BLaER1 (cell line): Measurements from ENCODE around the gene MYO6.

ENCODE experiments used
- H3K27ac ChIP-seq: shearing (Covaris generic); formaldehyde crosslinking; 2 replicates; pipeline ENCODE4 v1.8.1; 2022
- H3K27me3 ChIP-seq: shearing (Covaris generic); formaldehyde crosslinking; 2 replicates; pipeline ENCODE4 v1.8.1; 2022
- H3K36me3 ChIP-seq: shearing (Covaris generic); formaldehyde crosslinking; 2 replicates; pipeline ENCODE4 v1.8.1; 2022
- H3K4me1 ChIP-seq: shearing (Covaris generic); formaldehyde crosslinking; 2 replicates; pipeline ENCODE4 v1.8.1; 2022
- H3K4me2 ChIP-seq: shearing (Covaris generic); formaldehyde crosslinking; 2 replicates; pipeline ENCODE4 v1.8.1; 2022
- H3K4me3 ChIP-seq: shearing (Covaris generic); formaldehyde crosslinking; 2 replicates; pipeline ENCODE4 v1.8.1; 2022
- H3K9ac ChIP-seq: shearing (Covaris generic); formaldehyde crosslinking; 2 replicates; pipeline ENCODE4 v1.8.1; 2022
- H3K9me3 ChIP-seq: shearing (Covaris generic); formaldehyde crosslinking; 2 replicates; pipeline ENCODE4 v1.8.1; 2022
- H4K20me1 ChIP-seq: shearing (Covaris generic); formaldehyde crosslinking; 2 replicates; pipeline ENCODE4 v1.8.1; 2022
- Cebpa-rat ChIP-seq: shearing (Covaris generic); IDR thresholded peaks from 2 replicates; pipeline ENCODE4 v1.8.1; 2022

Gene MYO6

GRCh38 chr6:75848274-75848673 is 99.2 kb downstream of the MYO6 start:
- no peak for TF ChIP-seq Cebpa-rat
- no peaks in the 10 kb centered on the region for H3K36me3 ChIP-seq
- H3K4me2 ChIP-seq: no peak overlapping the region
- H3K27me3 ChIP-seq: no peaks in the 10 kb centered on the region
- H3K9ac ChIP-seq: no peak overlapping the region
- H3K27ac ChIP-seq: no peak overlapping the region
- H4K20me1 ChIP-seq: no peaks in the 10 kb centered on the region
- no peaks in the 10 kb centered on the region for H3K9me3 ChIP-seq
- no peaks in the 10 kb centered on the region for H3K4me1 ChIP-seq
- no peak overlapping the region for H3K4me3 ChIP-seq

DNA sequence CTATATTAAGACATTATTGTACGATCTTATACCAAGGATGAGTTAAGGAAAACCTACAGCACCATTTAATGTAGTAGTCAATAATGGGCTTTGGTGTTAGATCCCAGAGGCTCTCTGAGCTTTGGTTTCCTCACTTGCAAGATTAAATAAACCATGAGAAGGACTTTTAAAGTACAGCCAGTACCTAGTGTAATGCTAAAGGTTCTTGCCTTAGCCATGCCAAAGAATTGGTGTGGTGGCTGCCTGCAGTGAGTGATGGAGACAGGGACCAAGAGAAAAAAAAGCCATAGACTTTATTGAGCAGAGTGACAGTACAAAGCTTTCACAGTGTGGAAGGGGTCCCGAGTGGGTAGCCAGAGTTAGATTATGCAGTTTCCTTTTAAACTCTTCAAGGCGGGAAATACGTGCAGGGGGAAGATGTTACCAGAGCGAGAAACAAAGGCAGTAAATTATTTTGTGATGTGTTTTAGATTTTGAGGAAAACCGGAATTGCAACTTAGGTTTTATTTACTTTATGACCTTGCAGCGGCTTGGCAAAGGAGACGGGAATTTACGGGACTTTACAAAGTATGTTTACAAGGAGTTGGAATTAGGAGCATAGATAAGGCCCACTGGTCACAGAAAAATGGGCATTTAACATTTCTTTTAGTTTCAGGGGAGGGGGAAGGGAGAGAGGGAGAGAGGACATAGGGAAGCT is 100.4 kb downstream of the MYO6 start:
- H3K4me2 ChIP-seq: no peak overlapping the region
- H3K27ac ChIP-seq: no peak overlapping the region
- no peak overlapping the region for H3K4me3 ChIP-seq
- no peak for TF ChIP-seq Cebpa-rat
- H3K4me1 ChIP-seq: no peaks in the 10 kb centered on the region
- no peaks in the 10 kb centered on the region for H3K27me3 ChIP-seq
- no peaks in the 10 kb centered on the region for H3K9me3 ChIP-seq
- no peaks in the 10 kb centered on the region for H4K20me1 ChIP-seq
- H3K36me3 ChIP-seq: no peaks in the 10 kb centered on the region
- no peak overlapping the region for H3K9ac ChIP-seq

GRCh38 chr6:75850026-75850833 is 101.2 kb downstream of the MYO6 start:
- Histone ChIP-seq H3K27ac (no peak overlapping the region), H3K4me3 (no peak overlapping the region), H3K9ac (no peak overlapping the region), H3K9me3 (no peaks in the 10 kb centered on the region), H4K20me1 (no peaks in the 10 kb centered on the region), H3K4me2 (no peak overlapping the region), H3K27me3 (no peaks in the 10 kb centered on the region), H3K4me1 (no peaks in the 10 kb centered on the region), H3K36me3 (no peaks in the 10 kb centered on the region)
- no peak for TF ChIP-seq Cebpa-rat

DNA sequence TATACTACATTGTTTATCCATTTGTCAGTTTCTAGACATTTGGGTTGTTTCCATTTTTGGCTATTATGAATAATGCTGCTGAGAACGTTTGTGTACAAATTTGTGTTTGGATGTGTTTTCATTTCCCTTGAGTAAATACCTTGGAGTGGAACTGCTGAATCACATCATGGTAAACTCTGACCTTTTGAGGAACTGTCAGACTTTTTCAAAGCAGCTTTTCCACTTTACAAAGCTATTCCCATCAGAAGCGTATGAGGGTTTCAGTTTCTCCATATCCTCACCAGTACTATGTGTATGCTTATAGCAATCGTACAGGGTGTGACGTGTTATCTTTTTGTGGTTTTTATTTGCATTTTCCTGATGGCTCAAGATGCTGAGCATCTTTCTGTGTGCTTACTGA is 103.7 kb downstream of the MYO6 start:
- Histone ChIP-seq H3K36me3 (no peaks in the 10 kb centered on the region), H3K4me1 (no peaks in the 10 kb centered on the region), H3K4me2 (no peak overlapping the region), H3K9me3 (no peaks in the 10 kb centered on the region), H3K9ac (no peak overlapping the region), H4K20me1 (no peaks in the 10 kb centered on the region), H3K27ac (no peak overlapping the region), H3K4me3 (no peak overlapping the region), H3K27me3 (no peaks in the 10 kb centered on the region)
- no peak for TF ChIP-seq Cebpa-rat

- Histone ChIP-seq H3K4me2 (no peak overlapping the region), H3K4me3 (no peak overlapping the region), H3K36me3 (no peaks in the 10 kb centered on the region), H3K4me1 (no peaks in the 10 kb centered on the region), H3K9me3 (no peaks in the 10 kb centered on the region), H3K27ac (no peak overlapping the region), H3K9ac (no peak overlapping the region), H3K27me3 (no peaks in the 10 kb centered on the region), H4K20me1 (no peaks in the 10 kb centered on the region)
- TF ChIP-seq Cebpa-rat: no peak
These were observed 104.8 kb downstream of the MYO6 start for GRCh38 chr6:75853806-75854205.

- H3K27me3 ChIP-seq: no peaks in the 10 kb centered on the region
- H3K36me3 ChIP-seq: no peaks in the 10 kb centered on the region
- no peak overlapping the region for H3K9ac ChIP-seq
- no peak for TF ChIP-seq Cebpa-rat
- no peak overlapping the region for H3K27ac ChIP-seq
- H4K20me1 ChIP-seq: no peaks in the 10 kb centered on the region
- H3K4me3 ChIP-seq: no peak overlapping the region
- no peaks in the 10 kb centered on the region for H3K4me1 ChIP-seq
- H3K9me3 ChIP-seq: no peaks in the 10 kb centered on the region
- H3K4me2 ChIP-seq: no peak overlapping the region
These were observed 106.0 kb downstream of the MYO6 start for GRCh38 chr6:75855052-75855451.

- no peak overlapping the region for H3K27ac ChIP-seq
- H3K4me3 ChIP-seq: no peak overlapping the region
- TF ChIP-seq Cebpa-rat: no peak
- no peaks in the 10 kb centered on the region for H3K4me1 ChIP-seq
- no peaks in the 10 kb centered on the region for H4K20me1 ChIP-seq
- H3K9ac ChIP-seq: no peak overlapping the region
- H3K36me3 ChIP-seq: no peaks in the 10 kb centered on the region
- no peak overlapping the region for H3K4me2 ChIP-seq
- no peaks in the 10 kb centered on the region for H3K9me3 ChIP-seq
- no peaks in the 10 kb centered on the region for H3K27me3 ChIP-seq
These were observed 107.9 kb downstream of the MYO6 start for GRCh38 chr6:75856902-75857301.

GRCh38 chr6:75863001-75863400 is 114.0 kb downstream of the MYO6 start:
- no peaks in the 10 kb centered on the region for H3K9me3 ChIP-seq
- H3K4me1 ChIP-seq: no peaks in the 10 kb centered on the region
- H3K4me2 ChIP-seq: no peak overlapping the region
- no peak overlapping the region for H3K4me3 ChIP-seq
- H3K27ac ChIP-seq: no peak overlapping the region
- no peak for TF ChIP-seq Cebpa-rat
- H3K27me3 ChIP-seq: no peaks in the 10 kb centered on the region
- H4K20me1 ChIP-seq: no peaks in the 10 kb centered on the region
- H3K9ac ChIP-seq: no peak overlapping the region
- H3K36me3 ChIP-seq: no peaks in the 10 kb centered on the region

GRCh38 chr6:75863784-75864183 is 114.7 kb downstream of the MYO6 start:
- Histone ChIP-seq H3K4me1 (no peaks in the 10 kb centered on the region), H4K20me1 (no peaks in the 10 kb centered on the region), H3K27me3 (no peaks in the 10 kb centered on the region), H3K27ac (no peak overlapping the region), H3K9ac (no peak overlapping the region), H3K9me3 (no peaks in the 10 kb centered on the region), H3K4me2 (no peak overlapping the region), H3K4me3 (no peak overlapping the region), H3K36me3 (no peaks in the 10 kb centered on the region)
- TF ChIP-seq Cebpa-rat: no peak

DNA sequence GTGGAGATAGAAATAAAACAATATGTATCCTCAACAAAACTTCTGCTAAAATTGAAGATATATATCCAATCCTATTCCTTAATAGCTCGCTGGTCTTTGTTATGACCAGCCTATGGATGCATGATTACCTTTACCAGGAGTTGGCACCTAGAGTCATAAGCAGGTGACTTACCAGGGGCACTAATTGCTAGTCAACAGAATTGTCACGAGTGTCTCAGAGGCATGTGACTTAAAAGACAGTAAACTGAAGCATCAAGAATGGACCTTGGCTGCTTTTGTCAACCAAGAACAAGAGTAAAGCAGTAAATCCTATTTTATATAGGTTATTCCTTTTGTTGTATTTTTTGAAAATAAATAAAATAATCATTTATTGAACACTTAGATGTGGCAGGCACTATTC is 115.4 kb downstream of the MYO6 start:
- H4K20me1 ChIP-seq: no peaks in the 10 kb centered on the region
- no peak for TF ChIP-seq Cebpa-rat
- H3K9me3 ChIP-seq: no peaks in the 10 kb centered on the region
- no peak overlapping the region for H3K9ac ChIP-seq
- H3K4me3 ChIP-seq: no peak overlapping the region
- H3K27ac ChIP-seq: no peak overlapping the region
- no peaks in the 10 kb centered on the region for H3K27me3 ChIP-seq
- H3K4me1 ChIP-seq: no peaks in the 10 kb centered on the region
- no peak overlapping the region for H3K4me2 ChIP-seq
- no peaks in the 10 kb centered on the region for H3K36me3 ChIP-seq
